ENCODE results near the gene CAMKK2.

CAMKK2 gene

DNA sequence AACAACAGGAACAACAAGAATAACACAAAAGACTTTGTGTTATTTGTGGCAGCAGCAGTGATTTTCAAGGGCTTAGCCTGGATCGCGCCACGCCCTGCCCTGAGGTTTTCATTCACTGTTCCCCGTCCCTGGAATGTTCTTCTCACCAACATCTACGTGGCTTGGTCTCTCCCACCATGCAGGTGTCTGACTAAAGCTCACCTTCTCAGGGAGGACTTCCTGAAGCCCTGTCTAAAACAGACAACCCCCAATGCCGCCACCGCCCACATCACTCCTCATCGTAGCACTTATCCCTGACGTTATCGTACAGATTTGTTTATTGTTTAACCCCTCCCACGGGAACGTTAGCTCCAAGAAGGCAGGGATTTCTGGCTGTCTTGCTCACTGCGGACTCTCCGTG is 46.1 kb downstream of the CAMKK2 start:
- H3K4me1 Mint-ChIP-seq: peaks cover 16% of the 10 kb centered on the region
- ATAC-seq (no peak), DNase-seq (no peak)
- no peaks in the 10 kb centered on the region for H3K27me3 Mint-ChIP-seq
- H3K4me3 Mint-ChIP-seq: no peak overlapping the region
- H3K27ac Mint-ChIP-seq: no peak overlapping the region
- peaks cover 0 to 15% of the 10 kb centered on the region in 2 donors for H3K9me3 Mint-ChIP-seq

DNA sequence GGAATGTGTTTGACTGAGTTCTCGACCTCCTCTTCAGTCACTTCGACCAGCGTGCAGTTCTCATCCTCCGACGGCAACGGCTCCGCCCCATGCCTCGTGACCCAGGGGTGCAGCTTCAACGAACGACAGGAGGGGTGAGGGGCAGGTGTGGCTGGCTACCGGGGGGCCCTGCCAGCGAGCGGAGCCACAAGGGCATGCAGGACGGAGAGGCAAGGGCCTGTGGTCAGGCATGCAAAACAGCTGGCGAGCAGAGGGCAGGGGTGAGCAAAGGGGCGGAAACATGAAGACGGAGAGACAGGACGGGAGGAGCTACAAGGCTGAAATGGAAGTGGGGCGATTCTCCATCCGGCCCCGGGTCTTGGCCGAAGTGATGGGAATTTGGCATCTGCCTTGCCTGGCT is 47.9 kb downstream of the CAMKK2 start:
- Mint-ChIP-seq H3K27me3 (no peaks in the 10 kb centered on the region), H3K9me3 (peaks cover 0 to 11% of the 10 kb centered on the region in 2 donors), H3K27ac (peak overlapping the region in 1 of 2 donors; percentile 67), H3K4me3 (no peak overlapping the region), H3K4me1 (peaks cover 15% of the 10 kb centered on the region)
- ATAC-seq: no peak
- DNase-seq: no peak

DNA sequence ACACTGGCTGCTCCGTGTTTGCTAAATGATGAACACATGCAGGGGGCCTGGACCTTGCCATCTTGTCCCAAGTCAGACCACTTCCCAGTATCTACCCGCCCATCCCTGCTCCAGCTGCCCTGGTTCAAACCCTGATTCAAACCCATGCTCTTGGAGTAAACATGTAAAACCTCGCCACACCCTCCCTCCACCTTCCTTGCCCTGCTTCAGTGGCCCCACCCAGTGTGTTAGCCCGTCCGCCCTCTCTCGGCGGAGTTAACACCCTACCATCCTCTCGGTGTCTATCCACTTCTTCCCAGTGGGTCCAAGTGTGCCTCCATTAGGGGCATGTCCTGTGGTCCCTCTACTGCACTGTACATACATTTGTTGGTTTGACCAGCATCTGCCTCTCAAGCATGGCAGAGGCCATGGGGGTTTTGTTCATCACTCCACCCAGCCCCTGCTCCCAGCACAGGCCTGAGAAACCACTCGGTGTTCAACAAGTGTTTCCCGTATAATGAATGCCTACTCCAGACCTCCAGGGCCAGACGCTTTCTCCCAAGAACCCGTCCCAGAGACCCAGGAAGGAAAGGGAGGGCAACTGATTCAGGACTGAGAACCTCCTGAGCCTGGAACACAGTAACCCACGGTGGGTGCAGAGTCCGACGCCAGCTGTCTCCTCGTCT is 49.5 kb downstream of the CAMKK2 start:
- ATAC-seq (no peak), DNase-seq (no peak)
- H3K27ac Mint-ChIP-seq: no peak overlapping the region
- peaks cover 13% of the 10 kb centered on the region for H3K4me1 Mint-ChIP-seq
- no peaks in the 10 kb centered on the region for H3K27me3 Mint-ChIP-seq
- H3K9me3 Mint-ChIP-seq: no peaks in the 10 kb centered on the region
- no peak overlapping the region for H3K4me3 Mint-ChIP-seq

DNA sequence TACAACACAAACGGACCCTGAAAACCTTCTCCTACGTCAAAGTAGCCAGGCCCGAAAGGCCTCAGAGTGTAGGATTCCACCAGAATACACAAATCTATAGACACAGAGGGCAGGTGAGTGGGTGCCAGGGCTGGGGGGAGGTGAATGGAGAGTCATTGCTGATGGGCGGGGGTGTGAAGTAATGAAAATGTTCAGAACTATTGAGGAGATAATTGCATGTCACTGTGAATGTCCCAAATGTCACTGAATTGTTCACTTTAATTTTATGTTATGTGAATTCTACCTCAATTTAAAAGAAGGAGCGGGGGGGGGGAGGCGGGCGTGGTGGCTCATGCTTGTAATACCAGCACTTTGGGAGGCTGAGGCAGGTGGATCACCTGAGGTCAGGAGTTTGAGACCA is 50.6 kb downstream of the CAMKK2 start:
- Mint-ChIP-seq H3K27me3 (no peaks in the 10 kb centered on the region), H3K4me1 (peaks cover 24% of the 10 kb centered on the region), H3K9me3 (no peaks in the 10 kb centered on the region), H3K27ac (no peak overlapping the region), H3K4me3 (no peak overlapping the region)
- DNase-seq (no peak), ATAC-seq (no peak)

DNA sequence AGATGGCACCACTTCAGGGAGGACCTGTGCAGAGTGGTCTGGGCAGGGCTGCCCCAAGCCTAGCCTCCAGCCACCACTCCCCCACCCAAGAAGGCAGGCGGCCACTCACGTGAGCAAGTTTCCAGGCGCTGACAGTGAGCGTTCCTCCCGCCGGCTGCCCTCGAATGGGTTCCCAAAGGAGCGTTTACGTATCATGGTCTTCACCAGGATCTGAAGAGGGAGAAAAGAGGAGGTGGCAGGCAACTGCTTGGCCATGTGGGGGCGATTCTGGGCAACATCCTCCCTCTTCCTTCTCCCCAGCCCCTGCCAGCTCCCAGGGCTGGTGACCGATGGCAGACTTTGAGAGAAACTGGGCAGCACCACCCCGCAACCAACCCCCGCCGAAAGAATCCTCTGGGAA is 51.5 kb downstream of the CAMKK2 start:
- no peaks in the 10 kb centered on the region for H3K27me3 Mint-ChIP-seq
- H3K27ac Mint-ChIP-seq: no peak overlapping the region
- H3K4me1 Mint-ChIP-seq: peaks cover 33% of the 10 kb centered on the region
- ATAC-seq: no peak
- no peak overlapping the region for H3K4me3 Mint-ChIP-seq
- no peaks in the 10 kb centered on the region for H3K9me3 Mint-ChIP-seq
- DNase-seq: no peak

DNA sequence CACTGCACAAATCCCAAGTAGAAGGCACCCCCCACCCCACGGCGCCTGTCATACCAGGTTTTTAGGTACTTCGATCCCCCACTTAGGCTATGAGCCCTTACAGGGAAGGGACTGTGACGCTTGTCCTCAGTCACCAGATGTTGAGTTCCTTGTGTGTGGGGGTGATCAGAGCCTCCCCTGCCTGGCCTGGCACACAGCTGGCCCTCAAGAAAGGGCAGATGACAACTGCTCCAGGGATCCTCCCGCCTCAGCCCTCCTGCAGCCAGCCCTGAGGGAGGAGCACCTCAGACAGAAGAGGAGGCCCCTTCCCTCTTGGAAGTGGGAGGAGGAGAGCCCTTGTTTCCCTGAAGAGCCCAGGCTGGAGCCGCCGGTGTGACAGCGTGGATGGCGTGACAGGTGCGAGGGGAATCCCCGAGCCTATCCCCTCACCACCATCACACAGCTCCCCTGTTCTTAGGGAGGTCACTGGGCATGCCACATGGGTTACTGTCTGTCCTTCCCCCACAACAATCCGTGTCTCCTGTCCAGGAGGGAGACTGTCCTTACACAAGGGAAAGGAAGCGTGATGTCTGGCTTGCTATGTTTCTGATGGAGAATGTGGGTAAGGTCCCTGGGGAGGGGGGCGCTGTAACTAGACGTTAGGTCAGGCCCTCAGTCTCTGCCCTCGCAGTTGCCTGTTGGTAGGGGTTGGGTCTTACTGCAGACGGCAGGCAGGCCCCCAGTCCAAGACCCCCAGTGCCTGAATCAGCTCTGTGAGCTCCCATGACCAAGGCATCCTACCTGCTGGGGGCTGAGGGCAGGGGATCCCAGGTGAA is 55.1 kb downstream of the CAMKK2 start:
- ATAC-seq (peak; percentile 10), DNase-seq (no peak)
- Mint-ChIP-seq H3K4me1 (peaks cover 46% of the 10 kb centered on the region), H3K9me3 (no peaks in the 10 kb centered on the region), H3K27ac (peak overlapping the region; percentile 80 to 85), H3K27me3 (no peaks in the 10 kb centered on the region), H3K4me3 (peak overlapping the region; percentile 63 to 64)

DNA sequence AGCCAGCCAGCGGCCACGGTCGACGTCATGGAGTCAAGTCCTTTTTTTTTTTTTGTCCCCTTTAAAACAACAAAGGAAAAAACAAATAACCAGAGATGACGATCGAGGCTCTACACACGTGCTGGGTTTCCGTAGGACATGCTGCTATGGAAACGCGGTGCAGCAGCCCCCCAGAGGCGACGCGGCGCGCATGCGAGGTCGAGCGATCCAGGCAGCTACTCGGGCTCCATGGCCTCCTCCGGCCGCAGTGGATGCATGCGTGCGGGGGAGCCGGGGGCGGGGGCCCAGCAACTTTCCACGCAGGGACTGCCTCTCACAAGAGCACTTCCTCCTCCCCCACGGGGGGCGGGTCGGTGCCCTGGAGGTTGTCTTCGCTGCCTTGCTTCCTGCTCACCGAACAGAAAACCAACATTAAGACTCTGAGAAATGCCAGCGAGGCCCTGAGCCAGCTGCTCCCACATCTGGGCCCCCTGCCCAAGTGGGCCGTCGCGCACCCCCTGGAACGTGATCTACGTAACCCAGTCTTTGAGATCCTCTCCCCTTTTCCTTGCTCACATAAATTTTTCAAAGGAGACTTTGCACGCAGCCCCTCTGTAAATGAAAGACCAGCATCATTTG is 55.9 kb downstream of the CAMKK2 start:
- peak overlapping the region; percentile 80 to 85 for H3K27ac Mint-ChIP-seq
- peak; percentile 88 for ATAC-seq
- H3K9me3 Mint-ChIP-seq: no peaks in the 10 kb centered on the region
- DNase-seq: peak; percentile 75 to 80
- H3K4me1 Mint-ChIP-seq: peaks cover 46% of the 10 kb centered on the region
- H3K4me3 Mint-ChIP-seq: peak overlapping the region; percentile 63 to 64
- no peaks in the 10 kb centered on the region for H3K27me3 Mint-ChIP-seq

DNA sequence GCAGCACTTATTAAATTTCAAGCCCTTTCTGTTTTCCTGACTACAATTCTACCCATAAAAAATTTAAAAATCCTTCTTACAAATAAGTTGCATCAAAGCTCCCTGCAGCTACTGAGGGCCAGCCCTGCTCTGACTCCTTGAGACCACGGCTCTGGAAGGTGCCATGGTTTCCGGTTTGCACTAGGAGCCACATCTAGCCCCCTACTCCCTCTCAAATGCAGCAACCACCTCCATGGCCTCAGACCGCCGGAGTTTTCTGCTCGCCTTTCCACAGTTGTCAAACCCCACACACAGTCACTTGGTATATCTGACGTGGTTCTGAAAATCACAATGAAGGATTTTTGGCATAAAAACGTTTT is 56.5 kb downstream of the CAMKK2 start:
- ATAC-seq: peak; percentile 1
- peaks cover 46% of the 10 kb centered on the region for H3K4me1 Mint-ChIP-seq

DNA sequence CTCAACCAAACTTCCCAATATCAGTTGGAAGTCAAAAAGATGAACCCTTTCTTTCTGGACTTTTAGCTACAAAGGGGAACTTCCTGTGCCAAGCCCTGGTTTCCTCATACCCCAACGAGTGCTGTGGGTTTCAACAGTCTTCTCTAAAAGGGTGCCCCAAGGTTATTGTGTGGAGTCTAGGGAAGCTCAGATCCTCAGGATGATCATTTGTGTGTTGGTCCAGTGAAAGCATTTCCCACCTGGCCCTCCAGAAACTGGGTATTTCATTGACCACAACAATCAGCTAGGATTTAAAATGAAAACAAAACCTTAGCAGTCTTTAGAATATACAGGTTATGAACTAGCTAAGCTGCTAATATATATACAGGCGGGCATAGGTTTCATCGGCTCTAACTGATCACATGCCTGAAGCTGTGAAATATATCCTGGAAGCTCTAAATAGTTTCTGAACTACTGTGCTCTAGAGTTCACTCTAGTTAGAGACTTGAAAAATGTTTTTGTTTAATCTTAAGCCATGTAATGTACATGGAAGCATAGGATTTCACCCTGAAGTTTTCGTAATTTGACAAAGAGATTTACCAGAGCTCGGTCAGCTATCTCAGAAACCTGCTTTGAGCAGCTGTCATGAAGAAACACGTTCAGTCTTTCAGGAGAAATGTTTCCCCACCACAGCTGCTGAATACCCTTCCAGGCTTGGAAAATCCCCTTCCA is 57.0 kb downstream of the CAMKK2 start:
- no peak for ATAC-seq
- peaks cover 46% of the 10 kb centered on the region for H3K4me1 Mint-ChIP-seq

More for the DNA sequence above, 56.5 kb downstream of the CAMKK2 start:
- Mint-ChIP-seq H3K27me3 (no peaks in the 10 kb centered on the region), H3K4me3 (peak overlapping the region; percentile 63 to 64), H3K9me3 (no peaks in the 10 kb centered on the region), H3K27ac (peak overlapping the region; percentile 77 to 85)
- DNase-seq: no peak

DNA sequence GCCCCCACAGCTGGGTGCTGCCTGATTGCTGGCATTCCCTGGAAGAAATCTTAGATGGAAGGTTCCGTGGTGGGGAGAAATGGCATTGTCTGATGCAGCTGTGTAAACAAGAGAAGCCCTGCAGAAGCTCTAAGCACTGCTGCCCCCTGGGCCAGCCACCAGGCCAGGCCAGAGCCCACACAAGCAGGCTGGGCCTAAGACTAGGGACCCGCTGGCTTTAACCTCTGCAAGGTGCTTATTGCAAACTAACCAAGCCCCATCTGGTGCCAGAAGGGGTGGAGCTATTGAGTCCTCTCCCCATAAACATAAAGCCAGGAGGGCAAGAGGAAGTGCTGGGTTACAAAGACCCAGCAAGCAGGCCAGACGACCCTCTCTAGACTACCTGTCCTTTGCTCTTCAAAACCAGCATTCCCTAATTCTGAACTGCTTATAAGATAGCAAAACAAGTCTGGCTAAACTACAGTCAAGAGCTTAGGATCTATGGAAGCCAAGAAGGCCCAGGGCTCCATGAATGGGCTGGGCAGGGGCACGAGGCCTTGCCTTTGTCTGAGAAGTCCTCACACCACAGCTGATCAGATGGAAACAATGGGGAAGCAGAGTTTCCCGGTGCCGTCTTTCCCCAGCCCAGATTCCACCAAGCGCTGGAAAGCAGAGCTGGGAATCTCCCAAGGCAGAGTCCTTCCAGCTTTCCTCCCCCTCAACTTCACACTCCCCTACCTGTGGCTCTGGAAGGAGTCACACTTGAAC is 57.7 kb downstream of the CAMKK2 start:
- H3K27ac Mint-ChIP-seq: peak overlapping the region; percentile 77 to 85
- ATAC-seq: no peak
- no peaks in the 10 kb centered on the region for H3K27me3 Mint-ChIP-seq
- no peak for DNase-seq
- no peak overlapping the region for H3K4me3 Mint-ChIP-seq
- H3K9me3 Mint-ChIP-seq: no peaks in the 10 kb centered on the region
- H3K4me1 Mint-ChIP-seq: peaks cover 44% of the 10 kb centered on the region

More for the DNA sequence above, 57.0 kb downstream of the CAMKK2 start:
- DNase-seq: no peak
- Mint-ChIP-seq H3K27ac (peak overlapping the region; percentile 77 to 85), H3K4me3 (peak overlapping the region; percentile 63 to 64), H3K9me3 (no peaks in the 10 kb centered on the region), H3K27me3 (no peaks in the 10 kb centered on the region)

DNA sequence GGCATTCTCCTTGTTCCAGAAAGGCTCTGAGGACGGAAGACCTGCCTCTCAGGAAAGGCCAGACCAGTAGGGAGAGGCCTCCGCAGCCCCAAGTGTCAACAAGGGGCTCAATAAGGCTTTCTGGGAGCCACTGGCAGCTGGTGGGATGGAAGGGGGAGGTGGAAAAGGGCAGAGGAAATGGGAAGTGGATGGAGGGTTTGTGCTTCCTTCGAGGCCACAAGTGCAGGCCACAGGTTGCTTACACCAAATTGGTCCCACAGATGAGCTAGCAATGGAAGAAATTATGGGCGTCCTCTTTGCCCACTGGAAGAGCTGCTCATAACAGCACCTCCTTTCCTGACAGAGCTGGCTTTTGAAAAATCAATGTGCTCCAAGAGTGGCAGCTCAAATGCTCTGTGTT is 58.4 kb downstream of the CAMKK2 start:
- DNase-seq (no peak), ATAC-seq (no peak)
- Mint-ChIP-seq H3K4me3 (no peak overlapping the region), H3K4me1 (peaks cover 37% of the 10 kb centered on the region), H3K27me3 (no peaks in the 10 kb centered on the region), H3K27ac (no peak overlapping the region), H3K9me3 (no peaks in the 10 kb centered on the region)

DNA sequence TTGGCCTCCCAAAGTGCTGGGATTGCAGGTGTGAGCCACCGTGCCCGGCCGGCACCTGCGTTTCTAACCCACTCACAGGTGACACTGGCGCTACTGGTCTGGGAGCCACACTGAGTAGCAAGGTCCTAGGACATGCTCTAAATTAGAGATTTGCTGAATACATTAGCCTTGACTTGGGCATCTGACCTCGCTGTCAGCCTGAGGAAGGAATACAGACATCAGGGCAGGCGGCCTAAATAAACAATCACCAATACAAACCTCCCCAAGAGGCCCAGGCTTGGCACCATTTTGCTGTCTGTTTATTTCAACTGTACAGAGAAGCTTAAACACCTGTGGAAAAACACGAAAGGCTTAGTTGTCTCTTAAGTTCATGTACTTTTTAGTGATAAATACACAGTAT is 59.1 kb downstream of the CAMKK2 start:
- DNase-seq (no peak), ATAC-seq (no peak)
- Mint-ChIP-seq H3K27ac (no peak overlapping the region), H3K27me3 (no peaks in the 10 kb centered on the region), H3K9me3 (no peaks in the 10 kb centered on the region), H3K4me3 (no peak overlapping the region), H3K4me1 (peaks cover 36% of the 10 kb centered on the region)

DNA sequence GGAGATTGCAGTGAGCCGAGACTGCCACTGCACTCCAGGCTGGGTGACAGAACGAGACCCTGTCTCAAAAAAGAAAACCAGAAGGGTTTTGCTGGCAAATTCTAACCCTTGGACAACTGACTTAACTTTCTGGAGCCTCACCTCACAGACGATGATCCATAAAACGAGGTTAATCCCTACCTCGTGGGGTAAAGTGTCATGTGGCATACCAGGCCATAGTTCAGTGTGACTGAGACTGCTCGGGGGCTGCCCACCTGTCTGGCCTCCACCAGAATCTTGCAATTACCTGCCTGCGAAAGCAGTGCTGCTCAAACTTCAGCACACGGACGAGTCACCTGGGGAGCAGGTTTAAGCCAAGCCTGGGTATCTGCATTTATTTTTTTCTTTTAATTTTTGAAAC is 59.7 kb downstream of the CAMKK2 start:
- DNase-seq: no peak
- Mint-ChIP-seq H3K9me3 (no peaks in the 10 kb centered on the region), H3K4me3 (no peak overlapping the region), H3K4me1 (peaks cover 31% of the 10 kb centered on the region), H3K27me3 (no peaks in the 10 kb centered on the region), H3K27ac (no peak overlapping the region)
- ATAC-seq: no peak

DNA sequence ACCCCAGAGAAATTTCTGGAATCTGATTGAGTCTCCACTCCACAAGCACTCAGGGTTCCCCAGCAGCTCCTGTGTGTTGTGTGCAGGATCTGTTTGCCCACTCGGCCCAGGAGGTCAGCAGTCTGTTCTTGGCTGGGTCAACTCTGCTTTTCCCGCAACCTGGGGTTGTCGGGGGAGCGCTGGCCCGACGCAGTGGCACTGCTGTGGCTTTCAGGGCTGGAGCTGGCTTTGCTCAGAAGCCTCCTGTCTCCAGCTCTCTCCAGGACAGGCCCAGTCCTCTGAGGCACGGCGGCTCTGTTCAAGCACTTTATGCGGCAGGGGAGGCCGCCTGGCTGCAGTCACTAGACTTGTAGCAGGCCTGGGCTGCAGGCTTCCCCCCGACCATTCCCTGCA is 62.9 kb downstream of the CAMKK2 start:
- no peak overlapping the region for H3K4me3 Mint-ChIP-seq
- H3K27me3 Mint-ChIP-seq: no peaks in the 10 kb centered on the region
- no peaks in the 10 kb centered on the region for H3K9me3 Mint-ChIP-seq
- peak overlapping the region in 1 of 2 donors; percentile 48 for H3K27ac Mint-ChIP-seq
- no peak for ATAC-seq
- DNase-seq: no peak
- H3K4me1 Mint-ChIP-seq: peaks cover 12% of the 10 kb centered on the region

All from stimulated activated naive CD8-positive, alpha-beta T cell treated with anti-CD3 and anti-CD28 coated beads, Interleukin-15, amount 100 ng/mL, for 72 hours (primary cell).